Esophagus (tissue), 2 donors: ENCODE measurements around the gene WFIKKN2. TPM values are rescaled to one million over a fixed set of nuclear protein-coding genes. Genes with fewer than 3 reads are reported as not detected.
"Not testable (repeated sequence)": the region's sequence is repeated elsewhere in the genome, so short reads cannot be mapped to it uniquely, and the experiment has no call there.

Experiments
- H3K27ac ChIP-seq, 2 donors: one replicate each; pipeline ENCODE4 v1.5.1; 2013; ENCODE audit warnings: low read depth in 2 of 2, mild to moderate bottlenecking in 2 of 2, inconsistent platforms in 1 of 2, low read length in 1 of 2, moderate library complexity in 1 of 2
- H3K27me3 ChIP-seq, 2 donors: one replicate each; pipeline ENCODE4 v1.6.1; 2013; ENCODE audit warnings: low read length in 2 of 2, control low read depth in 1 of 2, mild to moderate bottlenecking in 1 of 2; ENCODE audit not compliant: insufficient read depth in 2 of 2, control insufficient read depth in 1 of 2
- H3K36me3 ChIP-seq, 2 donors: one replicate each; pipeline ENCODE4 v1.6.1; 2013; ENCODE audit warnings: low read length in 1 of 2; ENCODE audit not compliant: control insufficient read depth in 2 of 2, insufficient read depth in 2 of 2
- H3K4me1 ChIP-seq, 2 donors: one replicate each; pipeline ENCODE4 v1.6.1; 2013; ENCODE audit warnings: low read length in 1 of 2; ENCODE audit not compliant: control insufficient read depth in 2 of 2, insufficient read depth in 2 of 2
- H3K4me3 ChIP-seq, 2 donors: one replicate each; pipeline ENCODE4 v1.5.1; 2013; ENCODE audit warnings: low read length in 2 of 2, mild to moderate bottlenecking in 2 of 2, low read depth in 1 of 2, moderate library complexity in 1 of 2
- H3K9me3 ChIP-seq, 2 donors: one replicate each; pipeline ENCODE4 v1.6.1; 2013; ENCODE audit warnings: mild to moderate bottlenecking in 2 of 2, low read depth in 1 of 2, low read length in 1 of 2, moderate library complexity in 1 of 2; ENCODE audit not compliant: control insufficient read depth in 2 of 2, insufficient read depth in 1 of 2
- WGBS, 2 donors: extraction: QIAGEN DNeasy Blood & Tissue Kit; methylation state at CpG; one replicate each; pipeline ENCODE4 v1.1.7; 2013; 5-methylcytosine and 5-hydroxymethylcytosine counted together
- polyA plus RNA-seq, 2 donors: library from polyadenylated mRNA; stranded (reverse); fragments of 200-250 nt; gene quantifications; one replicate each; pipeline ENCODE4 v1.2.3, GENCODE V29; 2013
- donor health status: healthy with polysubstance abuse.
- donor health status: Bipolar disorder and iron deficiency.

Gene WFIKKN2
- polyA plus RNA-seq, 2 donors, result 0.02 to 0.04 TPM

DNA sequence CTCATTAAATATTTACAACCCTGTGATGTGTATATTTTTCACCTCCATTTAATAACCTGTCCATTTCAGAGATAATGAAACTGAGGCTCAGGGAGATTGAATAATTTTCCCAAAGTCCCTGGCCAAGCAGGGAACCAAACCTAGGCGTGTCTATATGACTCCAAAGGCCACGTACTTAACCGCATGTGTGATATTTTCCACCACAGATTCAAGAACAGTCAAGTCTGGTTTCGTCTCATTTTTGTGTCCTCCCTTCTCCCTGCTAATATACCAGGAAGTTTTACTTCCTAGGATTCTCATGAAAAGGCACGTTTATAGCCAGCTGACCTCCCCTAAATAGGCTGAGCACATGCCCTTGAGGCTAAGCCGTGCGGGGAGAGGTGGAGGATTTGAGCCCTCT, 15.3 kb downstream of the WFIKKN2 start:
- WGBS, 2 donors, result 60 to 65% methylated on average over 7 of the region's 7 CpGs
- Histone ChIP-seq H3K9me3 (no peaks in the 10 kb centered on the region), H3K27ac (peak overlapping the region in 1 of 2 donors; percentile 41), H3K4me1 (peaks cover 0 to 2% of the 10 kb centered on the region in 2 donors), H3K27me3 (no peaks in the 10 kb centered on the region), H3K36me3 (no peaks in the 10 kb centered on the region), H3K4me3 (no peak overlapping the region)

DNA sequence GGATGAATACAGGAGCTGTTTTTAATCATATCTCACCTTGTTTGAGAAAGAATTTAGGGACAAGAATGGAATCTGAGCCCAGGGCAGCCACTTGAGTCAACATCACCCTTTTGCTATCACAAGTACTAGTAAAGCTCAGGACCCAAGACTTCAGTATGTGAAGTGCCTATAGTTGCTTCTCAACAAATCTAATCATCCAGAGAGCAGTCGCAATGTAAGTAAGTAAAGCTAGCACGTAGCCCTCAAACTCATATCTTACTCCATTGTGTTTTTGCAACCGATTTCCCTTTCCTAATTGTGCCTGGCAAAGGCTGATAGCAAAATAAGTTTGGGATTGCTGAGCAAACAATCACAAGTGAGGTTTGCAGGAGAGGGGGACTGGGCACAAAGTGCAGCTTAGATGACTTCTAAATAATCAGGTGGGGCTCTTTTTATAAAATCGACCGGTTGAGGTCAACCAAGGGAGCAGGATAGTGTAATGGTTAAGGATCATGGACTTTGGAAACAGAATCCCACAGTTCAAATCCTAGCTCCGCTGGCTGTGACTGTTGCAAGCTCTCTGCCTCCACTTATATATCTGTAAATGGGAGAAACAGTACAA, 17.7 kb downstream of the WFIKKN2 start:
- Histone ChIP-seq H3K27ac (no peak overlapping the region), H3K27me3 (no peaks in the 10 kb centered on the region), H3K36me3 (no peaks in the 10 kb centered on the region), H3K4me3 (no peak overlapping the region), H3K9me3 (no peaks in the 10 kb centered on the region), H3K4me1 (peaks cover 0 to 2% of the 10 kb centered on the region in 2 donors)
- 74 to 81% methylated on average over 6 of the region's 6 CpGs for WGBS, 2 donors

DNA sequence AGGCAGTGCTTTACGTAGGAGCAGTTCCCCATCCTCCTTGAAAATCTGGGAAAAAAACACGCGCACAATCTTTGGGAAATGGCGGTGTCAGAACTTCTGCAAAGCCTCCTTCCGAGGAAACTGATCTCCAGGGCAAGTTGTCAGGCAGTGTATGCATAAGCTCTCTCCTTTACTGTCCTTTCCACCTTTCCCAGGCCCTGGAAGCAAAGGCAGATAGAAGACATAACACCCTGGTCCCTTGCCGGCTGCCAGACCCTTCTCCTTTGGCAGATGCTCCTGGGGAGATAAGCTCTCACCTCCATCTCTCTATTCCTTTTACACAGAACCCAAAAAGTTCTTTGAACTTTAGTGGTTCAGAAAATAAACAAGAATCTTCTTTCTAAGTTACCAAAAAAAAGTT, 18.4 kb downstream of the WFIKKN2 start:
- H3K9me3 ChIP-seq, result no peaks in the 10 kb centered on the region
- no peak overlapping the region for H3K4me3 ChIP-seq
- no peaks in the 10 kb centered on the region for H3K36me3 ChIP-seq
- WGBS, 2 donors, result 92 to 93% methylated on average over 6 of the region's 6 CpGs
- H3K27me3 ChIP-seq, result no peaks in the 10 kb centered on the region
- no peak overlapping the region for H3K27ac ChIP-seq
- peaks cover 0 to 2% of the 10 kb centered on the region in 2 donors for H3K4me1 ChIP-seq

DNA sequence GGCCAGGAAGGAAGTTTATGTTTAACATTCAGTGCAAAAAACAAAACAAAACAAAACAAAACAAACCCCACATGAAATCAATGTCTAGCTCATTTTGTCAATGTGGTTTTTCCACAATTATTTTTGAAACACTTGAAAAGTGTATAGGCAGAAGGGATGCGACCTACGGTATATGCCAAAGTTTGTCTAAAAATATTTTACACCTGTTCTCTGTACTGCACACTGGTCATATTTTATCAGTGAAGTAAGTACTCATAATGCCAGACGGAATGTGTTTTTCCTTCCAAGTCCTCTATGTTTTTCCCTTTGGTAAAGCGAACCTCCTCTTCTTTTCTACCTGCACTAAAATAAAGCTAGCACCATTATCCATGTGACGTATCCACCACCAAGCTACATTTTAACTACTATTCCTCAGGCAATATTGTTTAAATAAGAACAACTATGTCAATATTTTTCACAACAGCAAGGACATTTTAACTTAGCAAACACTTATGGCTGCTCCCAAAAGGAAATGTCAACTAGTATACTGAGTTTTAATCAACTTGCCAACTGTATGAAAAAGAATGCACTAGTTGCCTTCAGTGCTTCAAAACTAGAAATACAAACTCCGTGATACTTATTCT, 20.4 kb downstream of the WFIKKN2 start:
- Histone ChIP-seq H3K9me3 (no peaks in the 10 kb centered on the region), H3K27me3 (no peaks in the 10 kb centered on the region), H3K27ac (no peak overlapping the region), H3K36me3 (no peaks in the 10 kb centered on the region), H3K4me1 (peaks cover 0 to 2% of the 10 kb centered on the region in 2 donors), H3K4me3 (no peak overlapping the region)
- 66 to 85% methylated on average over 6 of the region's 6 CpGs for WGBS, 2 donors

DNA sequence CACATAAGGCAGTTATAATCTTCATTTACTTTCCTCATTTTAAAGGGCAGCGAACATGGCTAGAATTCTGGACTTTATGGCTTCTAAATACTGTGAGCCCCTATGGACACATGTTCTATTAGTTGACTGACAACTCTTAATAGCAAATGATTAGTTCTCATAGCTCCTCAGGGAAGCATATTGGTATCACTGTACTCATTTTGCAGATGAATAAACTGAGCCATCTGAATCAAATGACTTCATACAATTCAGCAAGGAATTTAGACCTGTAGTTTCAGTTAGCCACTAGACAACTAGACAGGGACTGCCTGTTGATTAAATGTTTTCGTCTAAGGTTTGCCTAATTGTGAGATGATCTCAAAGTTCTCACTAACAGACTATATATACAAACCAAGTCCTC, 21.0 kb downstream of the WFIKKN2 start:
- Histone ChIP-seq H3K4me1 (peaks cover 0 to 2% of the 10 kb centered on the region in 2 donors), H3K36me3 (no peaks in the 10 kb centered on the region), H3K4me3 (no peak overlapping the region), H3K27ac (no peak overlapping the region), H3K9me3 (no peaks in the 10 kb centered on the region), H3K27me3 (no peaks in the 10 kb centered on the region)
- WGBS, 2 donors, result 83 to 98% methylated on average over 2 of the region's 2 CpGs

DNA sequence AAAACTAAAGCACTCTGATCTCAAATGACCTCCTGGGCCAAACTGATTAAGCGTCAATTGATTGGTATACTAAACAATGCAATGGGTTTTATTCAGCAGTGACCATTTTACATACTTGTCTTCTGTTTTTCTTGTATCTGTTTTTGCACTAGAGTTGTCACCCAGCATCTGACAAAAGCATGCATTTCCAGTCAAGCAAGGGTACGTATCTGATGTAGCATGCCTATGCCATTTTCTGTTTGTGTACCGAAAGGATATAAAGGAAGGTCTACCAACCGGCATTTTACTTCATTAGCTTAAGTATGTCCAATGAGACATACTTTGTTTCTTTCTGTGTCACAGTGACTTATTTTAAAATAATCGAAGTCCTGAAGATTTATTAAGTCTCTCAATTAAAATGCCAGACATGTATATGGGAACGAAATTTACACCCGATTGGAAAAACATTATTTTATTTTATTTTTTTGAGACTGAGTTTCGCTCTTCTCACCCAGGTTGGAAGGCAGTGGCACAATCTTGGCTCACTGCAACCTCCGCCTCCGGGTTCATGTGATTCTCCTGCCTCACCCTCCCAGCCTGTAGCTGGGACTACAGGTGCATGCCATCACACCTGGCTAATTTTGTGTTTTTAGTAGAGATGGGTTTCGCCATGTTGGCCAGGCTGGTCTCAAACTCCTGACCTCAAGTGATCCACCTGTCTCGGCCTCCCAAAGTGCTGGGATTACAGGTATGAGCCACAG, 23.3 kb downstream of the WFIKKN2 start:
- Histone ChIP-seq H3K4me3 (no peak overlapping the region), H3K36me3 (peaks cover 0 to 5% of the 10 kb centered on the region in 2 donors), H3K9me3 (no peaks in the 10 kb centered on the region), H3K27ac (no peak overlapping the region), H3K27me3 (no peaks in the 10 kb centered on the region), H3K4me1 (no peaks in the 10 kb centered on the region)
- WGBS, 2 donors, result 90 to 93% methylated on average over 12 of the region's 12 CpGs

DNA sequence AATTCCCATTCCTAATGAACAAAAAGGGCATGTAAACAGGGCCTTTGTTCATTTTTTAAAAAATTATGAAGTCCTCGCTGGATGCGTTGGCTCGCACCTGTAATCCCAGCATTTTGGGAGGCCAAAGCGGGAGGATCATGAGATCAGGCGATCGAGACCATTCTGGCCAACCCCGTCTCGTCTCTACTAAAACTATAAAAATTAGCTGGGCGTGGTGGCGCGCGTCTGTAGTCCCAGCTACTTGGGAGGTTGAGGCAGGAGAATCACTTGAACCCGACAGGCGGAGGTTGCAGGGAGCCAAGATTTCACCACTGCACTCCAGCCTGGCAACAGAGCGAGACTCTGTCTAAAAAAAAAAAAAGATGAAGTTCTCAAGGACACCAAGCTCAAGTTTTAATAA, 24.3 kb downstream of the WFIKKN2 start:
- H3K9me3 ChIP-seq, H3K27ac ChIP-seq, H3K4me3 ChIP-seq, H3K36me3 ChIP-seq, H3K4me1 ChIP-seq, H3K27me3 ChIP-seq: not testable (repeated sequence)
- WGBS, 2 donors, result 92 to 97% methylated on average over 15 of the region's 15 CpGs

DNA sequence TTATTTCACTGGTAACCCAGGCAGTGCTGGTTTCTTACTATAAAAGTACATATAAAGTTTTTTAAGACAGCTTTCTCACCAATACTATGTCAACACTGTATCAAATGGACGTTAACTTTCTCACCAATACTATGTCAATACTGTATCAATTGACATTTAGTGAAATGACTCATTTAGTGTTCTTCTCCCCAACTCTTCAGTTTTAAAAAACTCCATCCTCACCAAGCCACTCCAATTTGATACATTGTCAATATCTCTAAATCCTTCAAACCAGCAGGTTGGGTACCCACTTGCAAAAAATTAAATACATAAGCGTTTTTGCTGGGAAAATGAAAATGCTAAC, 25.9 kb downstream of the WFIKKN2 start:
- Histone ChIP-seq H3K4me1 (no peaks in the 10 kb centered on the region), H3K27me3 (no peaks in the 10 kb centered on the region), H3K4me3 (no peak overlapping the region), H3K36me3 (peaks cover 0 to 5% of the 10 kb centered on the region in 2 donors), H3K9me3 (no peaks in the 10 kb centered on the region), H3K27ac (no peak overlapping the region)
- 55% methylated on average over 2 of the region's 2 CpGs for WGBS, 2 donors

DNA sequence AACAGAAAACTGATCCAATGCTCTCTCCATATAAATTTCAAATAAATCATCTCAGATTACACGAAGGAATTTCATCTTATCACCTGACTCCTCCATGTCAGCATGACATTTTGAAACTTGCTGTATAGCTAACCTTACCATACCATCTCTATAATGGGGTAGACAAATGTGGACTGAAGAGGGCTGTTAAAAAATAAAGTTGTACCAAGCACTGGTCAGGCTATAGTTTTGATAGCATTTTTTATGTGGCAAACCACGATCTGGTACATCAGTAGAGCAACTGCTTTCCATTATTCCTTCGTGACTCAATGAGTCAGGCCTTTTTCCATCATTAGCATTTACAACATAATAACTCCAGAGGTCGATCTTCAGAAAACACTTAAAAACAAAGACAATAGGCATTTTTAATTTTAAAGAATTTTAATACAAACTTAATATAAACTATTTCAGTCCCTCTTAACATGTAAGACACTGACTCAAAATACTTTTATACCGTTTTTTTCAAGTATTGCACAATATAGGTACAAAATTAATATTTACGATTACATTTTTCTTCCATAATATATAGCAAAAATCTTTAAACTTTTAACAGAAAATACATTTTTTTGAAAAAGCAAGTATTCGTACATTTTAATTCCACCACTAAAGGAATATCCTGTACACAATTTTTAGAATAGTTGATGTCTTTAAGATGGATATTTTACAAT, 26.6 kb downstream of the WFIKKN2 start:
- Histone ChIP-seq H3K27ac (no peak overlapping the region), H3K36me3 (peaks cover 0 to 5% of the 10 kb centered on the region in 2 donors), H3K4me3 (peak overlapping the region in 1 of 2 donors; percentile 9), H3K4me1 (no peaks in the 10 kb centered on the region), H3K9me3 (no peaks in the 10 kb centered on the region), H3K27me3 (no peaks in the 10 kb centered on the region)
- 47 to 54% methylated on average over 7 of the region's 7 CpGs for WGBS, 2 donors
